CD4-positive, alpha-beta memory T cell (primary cell): ENCODE measurements around the gene C10orf143. TPM values are rescaled to one million over a fixed set of nuclear protein-coding genes. Genes with fewer than 3 reads are reported as not detected.

ENCODE experiments used
- CTCF ChIA-PET: fragments of 350-600 bp; sonication (Branson Sonifier 250); formaldehyde crosslinking; loops from one replicate; lab custom pipeline; 2021; ENCODE audit warnings: inconsistent platforms; ENCODE audit not compliant: partially characterized antibody; lab: Charles Lee
- POLR2A ChIA-PET: fragments of 350-600 bp; sonication (Branson Sonifier 250); formaldehyde crosslinking; loops from one replicate; lab custom pipeline; 2021; ENCODE audit not compliant: partially characterized antibody; lab: Charles Lee
- DNase-seq, 5 donors: peaks; one replicate each; pipeline versions ENCODE4 v3.0.0 to v3.0.0-alpha.2; 2020 to 2022; ENCODE audit warnings: mixed read lengths in 1 of 5
- H3K27ac ChIP-seq: one replicate; pipeline ENCODE4 v1.7.0; 2013; ENCODE audit warnings: low read depth, low read length
- H3K27me3 ChIP-seq: 2 replicates; pipeline ENCODE4 v1.7.0; 2013; ENCODE audit warnings: mild to moderate bottlenecking, low read length, moderate library complexity; ENCODE audit not compliant: insufficient read depth
- H3K36me3 ChIP-seq: 2 replicates; pipeline ENCODE4 v1.7.0; 2013; ENCODE audit warnings: mild to moderate bottlenecking, low read length, moderate library complexity; ENCODE audit not compliant: insufficient read depth
- H3K4me1 ChIP-seq: 2 replicates; pipeline ENCODE4 v1.7.0; 2013; ENCODE audit warnings: mild to moderate bottlenecking, low read length, moderate library complexity; ENCODE audit not compliant: insufficient read depth
- H3K4me3 ChIP-seq, 2 donors: one replicate each; pipeline ENCODE4 v1.7.0; 2013; ENCODE audit warnings: low read length in 2 of 2, mild to moderate bottlenecking in 1 of 2
- H3K9me3 ChIP-seq, 2 donors: one replicate each; pipeline ENCODE4 v1.7.0; 2013; ENCODE audit warnings: low read length in 2 of 2, control low read depth in 1 of 2; ENCODE audit not compliant: control insufficient read depth in 1 of 2
- H3K27ac Mint-ChIP-seq, 7 donors: one replicate each; pipeline ENCODE4 v1.8.0; 2020 to 2021; ENCODE audit warnings: mixed read lengths in 7 of 7, mild to moderate bottlenecking in 6 of 7, inconsistent platforms in 3 of 7, moderate library complexity in 3 of 7
- H3K27me3 Mint-ChIP-seq, 2 donors: one replicate each; pipeline ENCODE4 v1.8.0; 2020 to 2021; ENCODE audit warnings: mixed read lengths in 2 of 2
- H3K36me3 Mint-ChIP-seq, 2 donors: one replicate each; pipeline ENCODE4 v1.8.0; 2020 to 2021; ENCODE audit warnings: mixed read lengths in 2 of 2, inconsistent platforms in 1 of 2, mild to moderate bottlenecking in 1 of 2
- H3K4me1 Mint-ChIP-seq, 4 donors: one replicate each; pipeline ENCODE4 v1.8.0; 2020 to 2021; ENCODE audit warnings: mixed read lengths in 4 of 4, mild to moderate bottlenecking in 1 of 4
- H3K4me3 Mint-ChIP-seq, 8 donors: one replicate each; pipeline ENCODE4 v1.8.0; 2020 to 2021; ENCODE audit warnings: mixed read lengths in 8 of 8, mild to moderate bottlenecking in 7 of 8, moderate library complexity in 6 of 8, inconsistent platforms in 3 of 8
- H3K9me3 Mint-ChIP-seq, 8 donors: one replicate each; pipeline ENCODE4 v1.8.0; 2020 to 2021; ENCODE audit warnings: mixed read lengths in 8 of 8, mild to moderate bottlenecking in 5 of 8, inconsistent platforms in 3 of 8, moderate library complexity in 1 of 8
- intact Hi-C: fragments of 100-400 bp; cut with micrococcal nuclease; formaldehyde crosslinking; loops from one replicate; pipeline ENCODE4 v1.15.1; 2023
- polyA plus RNA-seq, 2 donors: library from polyadenylated mRNA; unstranded; fragments of 300-500 nt; fragmentation: Illumina TruSeq; gene quantifications; one replicate each; pipeline ENCODE4 v1.2.3, GENCODE V29; 2021
- total RNA-seq, 2 experiments: library from RNA; stranded (reverse); gene quantifications; one replicate each; pipeline ENCODE4 v1.2.3, GENCODE V29; 2021

The C10orf143 gene
- total and polyA plus RNA-seq, 4 experiments from 2014 or later = 9.2 to 33.9 (median 14.0) TPM

DNA sequence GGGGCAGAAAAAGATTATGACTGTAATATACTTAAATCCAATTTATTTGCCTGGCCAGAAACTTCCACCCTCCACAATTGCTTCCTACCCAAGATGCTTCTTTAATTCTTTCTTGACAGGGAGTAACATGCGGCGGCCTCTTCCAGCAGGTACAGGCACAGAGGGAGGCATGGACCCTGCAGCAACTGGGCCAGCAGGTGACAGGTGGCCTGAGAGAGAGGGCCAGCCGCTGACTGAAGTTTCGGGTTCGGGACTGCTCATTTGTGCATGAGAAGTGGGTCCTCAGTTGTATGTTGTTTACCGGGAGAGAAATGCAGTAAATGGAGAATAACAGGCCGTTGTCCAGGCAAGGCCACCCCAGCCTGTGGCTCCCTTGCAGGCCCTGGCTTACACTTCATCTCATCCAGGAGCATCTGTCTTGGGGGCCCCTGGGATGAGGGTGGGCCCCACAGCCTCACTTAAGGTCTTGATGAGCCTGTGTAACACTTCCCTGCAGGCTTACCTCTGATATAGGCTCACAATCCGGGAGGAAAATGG is 72.5 kb downstream of the C10orf143 start:
- ChIA-PET POLR2A (no interaction called here), CTCF (no interaction called here)
- H3K4me1 Mint-ChIP-seq = no peaks in the 10 kb centered on the region
- no peaks in the 10 kb centered on the region for H3K4me1 ChIP-seq
- no peak overlapping the region for H3K27ac ChIP-seq
- no peaks in the 10 kb centered on the region for H3K9me3 Mint-ChIP-seq
- no peak overlapping the region for H3K4me3 Mint-ChIP-seq
- no peak for DNase-seq
- no peaks in the 10 kb centered on the region for H3K36me3 ChIP-seq
- no peaks in the 10 kb centered on the region for H3K36me3 Mint-ChIP-seq
- intact Hi-C loops = no loop called here
- H3K4me3 ChIP-seq = no peak overlapping the region
- H3K27me3 ChIP-seq = no peaks in the 10 kb centered on the region
- no peaks in the 10 kb centered on the region for H3K9me3 ChIP-seq
- peaks cover 5 to 16% of the 10 kb centered on the region in 2 donors for H3K27me3 Mint-ChIP-seq
- H3K27ac Mint-ChIP-seq = no peak overlapping the region

GRCh38 chr10:130037169-130037661 is 73.4 kb downstream of the C10orf143 start:
- POLR2A ChIA-PET = no interaction called here
- H3K27ac Mint-ChIP-seq = no peak overlapping the region
- Histone ChIP-seq H3K4me1 (no peaks in the 10 kb centered on the region), H3K27me3 (no peaks in the 10 kb centered on the region), H3K27ac (no peak overlapping the region), H3K4me3 (no peak overlapping the region), H3K36me3 (no peaks in the 10 kb centered on the region), H3K9me3 (no peaks in the 10 kb centered on the region)
- no peaks in the 10 kb centered on the region for H3K36me3 Mint-ChIP-seq
- CTCF ChIA-PET = no interaction called here
- no peak for DNase-seq
- H3K9me3 Mint-ChIP-seq = no peaks in the 10 kb centered on the region
- intact Hi-C loops = no loop called here
- no peak overlapping the region for H3K4me3 Mint-ChIP-seq
- H3K4me1 Mint-ChIP-seq = no peaks in the 10 kb centered on the region
- H3K27me3 Mint-ChIP-seq = peaks cover 6 to 16% of the 10 kb centered on the region in 2 donors

DNA sequence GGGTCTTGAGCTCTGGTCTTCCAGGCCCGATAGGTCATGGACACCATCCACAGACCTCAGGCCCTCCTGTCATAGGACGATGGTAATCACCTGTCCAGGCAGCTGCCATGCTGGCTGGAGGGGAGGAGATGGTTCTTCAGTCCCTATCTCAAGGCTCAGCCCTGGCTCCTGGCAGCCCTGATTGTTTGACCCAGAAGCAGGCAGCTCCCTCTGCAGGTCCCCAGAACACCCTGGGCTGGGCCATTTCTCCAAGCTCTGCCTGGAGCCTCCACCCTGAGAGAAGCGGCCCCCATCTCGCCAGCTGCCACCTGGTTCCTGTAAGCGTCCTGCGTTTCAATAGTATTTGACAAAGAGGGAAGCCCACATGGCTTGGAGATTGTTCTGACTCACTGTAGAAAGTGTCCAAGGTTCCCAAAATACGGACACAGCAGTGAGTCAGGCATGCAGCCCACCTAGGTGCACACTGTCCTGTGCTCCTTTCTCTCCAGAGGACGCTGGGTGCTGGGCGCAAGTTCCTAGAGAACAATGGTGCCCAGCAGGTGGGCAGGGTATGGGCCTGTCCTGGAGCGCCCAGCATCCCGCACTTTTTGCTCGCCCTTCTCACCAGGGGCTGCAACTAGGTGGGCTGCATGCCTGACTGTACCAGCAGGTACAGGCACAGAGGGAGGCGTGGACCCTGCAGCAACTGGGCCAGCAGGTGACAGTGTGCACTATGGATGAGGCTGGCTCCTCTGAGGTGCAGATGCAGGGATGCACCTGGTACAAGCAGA is 74.1 kb downstream of the C10orf143 start:
- H3K4me3 Mint-ChIP-seq = no peak overlapping the region
- Histone ChIP-seq H3K4me3 (no peak overlapping the region), H3K9me3 (no peaks in the 10 kb centered on the region), H3K27ac (no peak overlapping the region), H3K4me1 (no peaks in the 10 kb centered on the region), H3K27me3 (no peaks in the 10 kb centered on the region), H3K36me3 (no peaks in the 10 kb centered on the region)
- no peaks in the 10 kb centered on the region for H3K36me3 Mint-ChIP-seq
- H3K27me3 Mint-ChIP-seq = peaks cover 6 to 13% of the 10 kb centered on the region in 2 donors
- intact Hi-C loops = no loop called here
- no peak for DNase-seq
- POLR2A ChIA-PET = no interaction called here
- no peak overlapping the region for H3K27ac Mint-ChIP-seq
- CTCF ChIA-PET = no interaction called here
- H3K4me1 Mint-ChIP-seq = no peaks in the 10 kb centered on the region
- no peaks in the 10 kb centered on the region for H3K9me3 Mint-ChIP-seq

DNA sequence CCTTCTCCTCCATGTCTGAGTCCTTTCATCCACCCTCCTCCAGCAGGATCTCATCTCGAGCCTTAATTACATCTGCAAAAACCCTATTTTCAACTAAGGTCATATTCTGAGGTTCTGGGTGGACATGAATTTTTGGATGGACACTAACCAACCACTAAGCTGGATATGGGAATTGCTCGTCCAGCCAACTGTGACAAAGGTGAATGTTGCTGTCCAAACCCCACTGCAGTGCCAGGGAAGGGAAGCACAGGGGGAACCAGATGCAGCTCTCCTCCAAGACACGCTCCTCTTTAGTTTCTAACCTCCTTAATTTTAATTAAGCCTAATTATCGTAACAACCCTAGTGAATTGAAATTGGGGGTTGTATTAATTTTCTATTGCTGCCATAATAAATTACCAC is 81.4 kb downstream of the C10orf143 start:
- peaks cover 0 to 1% (median 0%) of the 10 kb centered on the region in 8 donors for H3K9me3 Mint-ChIP-seq
- DNase-seq = no peak
- no peak overlapping the region for H3K4me3 Mint-ChIP-seq
- H3K4me1 Mint-ChIP-seq = no peaks in the 10 kb centered on the region
- CTCF ChIA-PET = no interaction called here
- intact Hi-C loops = no loop called here
- H3K36me3 Mint-ChIP-seq = no peaks in the 10 kb centered on the region
- Histone ChIP-seq H3K27me3 (no peaks in the 10 kb centered on the region), H3K4me3 (no peak overlapping the region), H3K4me1 (no peaks in the 10 kb centered on the region), H3K9me3 (no peaks in the 10 kb centered on the region), H3K27ac (no peak overlapping the region), H3K36me3 (no peaks in the 10 kb centered on the region)
- POLR2A ChIA-PET = no interaction called here
- peaks cover 1 to 6% of the 10 kb centered on the region in 2 donors for H3K27me3 Mint-ChIP-seq
- H3K27ac Mint-ChIP-seq = no peak overlapping the region

GRCh38 chr10:130028465-130028819 is 82.2 kb downstream of the C10orf143 start:
- DNase-seq = no peak
- Mint-ChIP-seq H3K27ac (no peak overlapping the region), H3K4me1 (no peaks in the 10 kb centered on the region), H3K4me3 (no peak overlapping the region), H3K9me3 (peaks cover 0 to 1% (median 0%) of the 10 kb centered on the region in 8 donors), H3K36me3 (no peaks in the 10 kb centered on the region), H3K27me3 (peaks cover 1 to 2% of the 10 kb centered on the region in 2 donors)
- no peak overlapping the region for H3K27ac ChIP-seq
- ChIA-PET CTCF (no interaction called here), POLR2A (interaction anchor here (0.9 kb wide), 1 partner anchor 14 kb away, joined by 3 read pairs; no protein-coding TSS in a partner anchor)
- H3K9me3 ChIP-seq = no peaks in the 10 kb centered on the region
- H3K27me3 ChIP-seq = no peaks in the 10 kb centered on the region
- intact Hi-C loops = no loop called here
- H3K4me1 ChIP-seq = no peaks in the 10 kb centered on the region
- H3K36me3 ChIP-seq = no peaks in the 10 kb centered on the region
- H3K4me3 ChIP-seq = no peak overlapping the region

DNA sequence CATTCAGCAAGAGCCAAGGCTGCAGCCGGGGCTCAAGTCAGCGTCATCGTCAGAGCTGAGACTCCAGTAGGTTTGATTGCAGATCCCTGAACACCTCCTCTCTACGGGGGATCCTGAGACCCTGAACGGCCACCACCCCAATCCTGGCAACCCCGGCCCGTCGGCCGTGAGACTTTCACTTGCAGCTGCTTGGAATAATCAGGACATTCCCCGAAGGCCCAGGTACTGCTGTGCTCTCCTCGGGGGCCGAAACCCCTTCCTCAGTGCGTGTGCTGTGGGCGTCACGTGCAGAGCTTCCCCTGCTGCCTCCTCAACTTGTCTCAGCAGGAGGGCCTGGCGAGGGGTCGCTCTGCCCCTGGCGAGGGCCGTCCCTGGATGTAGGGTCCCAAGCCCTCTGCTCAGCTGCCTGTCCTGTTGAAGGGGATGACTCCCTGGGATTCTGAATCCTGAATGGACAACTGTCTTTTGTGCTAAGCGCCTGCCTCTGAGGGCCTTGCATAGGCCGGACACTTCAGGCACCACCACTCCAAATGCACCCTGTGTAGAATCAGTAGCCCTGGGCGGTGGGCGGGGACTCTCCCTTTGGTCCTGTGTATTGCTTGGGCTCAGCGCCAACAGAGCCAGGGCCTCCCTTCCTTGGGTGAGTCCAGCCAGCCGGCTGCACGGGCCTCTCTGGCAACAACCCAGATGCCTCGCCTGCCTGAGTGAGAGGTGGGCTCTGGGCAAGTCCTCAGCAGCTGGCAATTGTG is 82.7 kb downstream of the C10orf143 start:
- Mint-ChIP-seq H3K4me3 (no peak overlapping the region), H3K27me3 (peaks cover 1 to 2% of the 10 kb centered on the region in 2 donors), H3K27ac (no peak overlapping the region), H3K4me1 (no peaks in the 10 kb centered on the region), H3K9me3 (peaks cover 0 to 1% (median 0%) of the 10 kb centered on the region in 8 donors), H3K36me3 (no peaks in the 10 kb centered on the region)
- ChIA-PET CTCF (no interaction called here), POLR2A (interaction anchor here (0.9 kb wide), 1 partner anchor 13 kb away, joined by 3 read pairs; no protein-coding TSS in a partner anchor)
- Histone ChIP-seq H3K4me1 (no peaks in the 10 kb centered on the region), H3K9me3 (no peaks in the 10 kb centered on the region), H3K27ac (no peak overlapping the region), H3K36me3 (no peaks in the 10 kb centered on the region), H3K4me3 (no peak overlapping the region), H3K27me3 (no peaks in the 10 kb centered on the region)
- no peak for DNase-seq
- intact Hi-C loops = no loop called here
